Right forelimb (tissue), 1 donor: ENCODE measurements around the gene TPI1.
A peak's percentile ranks its signal among the peaks of the same experiment; 100 is the strongest.

Source experiments
- DNase-seq: peaks from one replicate; pipeline ENCODE4 v3.0.0-alpha.2; 2018

Gene TPI1

DNA sequence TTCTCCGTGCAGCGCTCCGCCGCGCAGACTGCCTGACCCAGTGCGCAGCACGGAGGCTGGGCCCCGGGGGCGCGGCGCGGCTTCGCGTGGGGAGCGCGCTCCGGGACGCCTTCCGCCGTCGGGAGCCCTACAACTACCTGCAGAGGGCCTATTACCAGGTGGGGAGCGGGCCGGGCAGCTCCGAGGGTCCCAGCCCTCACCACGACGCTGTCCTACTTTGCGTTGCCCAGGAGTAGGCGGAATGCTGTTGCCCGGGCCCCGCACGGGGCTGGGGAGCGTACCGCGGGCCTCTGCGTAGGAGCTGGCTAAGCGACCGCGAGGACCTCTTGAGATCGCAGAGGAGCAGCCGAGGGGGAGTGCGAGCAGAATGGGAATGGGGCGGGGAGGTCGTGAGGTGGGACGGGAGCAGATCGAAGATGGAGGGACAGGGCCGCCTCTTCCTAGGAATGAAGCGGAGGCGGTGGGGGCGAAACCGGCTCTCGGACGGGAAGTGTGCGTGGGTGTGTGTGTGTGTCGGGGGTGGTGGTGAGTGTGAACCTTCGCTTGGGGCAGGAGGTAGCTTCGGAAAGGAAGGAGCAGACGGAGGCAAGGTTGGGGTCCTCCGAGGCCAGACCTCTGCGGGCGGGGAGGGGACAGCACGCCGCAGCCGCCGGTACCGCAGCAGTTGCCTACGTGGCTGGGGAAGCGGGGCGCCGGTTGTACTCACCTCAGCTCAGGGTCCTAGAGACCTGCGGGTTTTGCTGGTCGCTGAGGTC lies 38.4 kb upstream of the TPI1 start:
- DNase-seq: peak; percentile 81

DNA sequence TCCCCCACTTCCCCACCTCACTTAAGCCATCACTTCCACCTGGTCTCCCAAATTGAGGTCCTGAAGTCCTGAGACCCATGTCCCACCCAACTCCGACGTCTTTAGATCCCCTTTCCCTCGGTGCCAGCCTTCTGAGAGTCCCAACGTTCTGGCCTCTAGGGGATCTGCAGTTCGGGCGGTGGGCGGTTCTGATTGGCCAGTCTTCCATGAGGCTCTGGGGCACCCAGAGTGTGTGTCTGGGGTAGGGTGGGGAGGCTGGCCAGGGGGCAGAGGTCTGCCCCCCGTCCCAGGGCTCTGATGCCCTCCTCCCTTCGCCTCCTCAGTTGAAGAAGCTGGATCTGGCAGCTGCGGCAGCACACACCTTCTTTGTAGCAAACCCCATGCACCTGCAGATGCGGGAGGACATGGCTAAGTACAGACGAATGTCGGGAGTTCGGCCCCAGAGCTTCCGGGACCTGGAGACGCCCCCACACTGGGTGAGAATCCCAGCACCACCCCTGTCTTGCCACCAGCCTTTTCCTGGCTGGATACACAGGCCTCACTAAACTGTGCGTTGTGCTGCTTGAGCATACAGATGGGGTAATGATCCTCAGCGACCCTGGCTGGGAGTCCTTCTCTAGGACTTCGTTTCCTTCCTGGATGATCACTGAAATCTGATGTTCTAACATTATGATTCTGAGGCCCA lies 37.7 kb upstream of the TPI1 start:
- DNase-seq: no peak

DNA sequence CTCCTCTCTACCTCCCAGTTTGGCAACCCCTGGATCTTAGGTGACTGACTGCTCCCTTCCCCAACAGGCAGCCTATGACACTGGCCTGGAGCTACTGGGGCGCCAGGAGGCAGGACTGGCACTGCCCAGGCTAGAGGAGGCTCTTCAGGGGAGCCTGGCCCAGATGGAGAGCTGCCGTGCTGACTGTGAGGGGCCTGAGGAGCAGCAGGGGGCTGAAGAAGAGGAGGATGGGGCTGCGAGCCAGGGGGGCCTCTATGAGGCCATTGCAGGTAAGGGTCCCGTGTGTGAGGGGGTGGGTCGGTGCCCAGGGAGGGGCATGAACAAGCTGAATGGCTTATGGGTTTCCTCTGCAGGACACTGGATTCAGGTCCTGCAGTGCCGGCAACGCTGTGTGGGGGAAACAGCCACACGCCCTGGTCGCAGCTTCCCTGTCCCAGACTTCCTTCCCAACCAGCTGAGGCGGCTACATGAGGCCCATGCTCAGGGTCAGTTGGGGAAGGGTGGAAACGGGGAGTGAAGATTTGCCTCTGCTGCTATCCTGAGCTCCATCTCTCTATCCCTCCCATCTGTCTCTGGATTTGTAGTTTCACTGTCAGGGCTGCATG lies 36.9 kb upstream of the TPI1 start:
- no peak for DNase-seq

- DNase-seq: no peak
Observed at GRCh38 chr12:6830999-6831398, 36.3 kb upstream of the TPI1 start.

- DNase-seq: no peak
Observed at GRCh38 chr12:6831450-6831995, 35.8 kb upstream of the TPI1 start.

DNA sequence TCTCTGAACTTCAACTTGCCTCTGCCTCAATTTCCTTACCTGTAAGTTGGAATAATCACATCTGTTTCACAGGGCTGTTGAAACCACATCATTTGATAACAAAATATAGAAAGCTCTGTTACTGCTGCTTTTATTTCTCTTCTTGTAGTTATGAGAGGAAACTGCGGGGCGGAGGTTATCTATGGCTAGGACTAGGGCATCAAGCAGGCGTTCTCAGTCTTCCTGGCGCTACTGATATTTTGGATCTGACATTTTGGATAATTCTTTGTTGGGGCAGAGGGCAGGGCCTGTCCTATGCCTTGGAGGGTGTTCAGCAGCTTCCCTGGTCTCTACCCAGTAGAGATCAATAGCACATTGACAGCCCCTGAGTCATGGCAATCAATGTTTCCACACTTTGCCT lies 35.2 kb upstream of the TPI1 start:
- DNase-seq: no peak

GRCh38 chr12:6833189-6833890 lies 34.0 kb upstream of the TPI1 start:
- no peak for DNase-seq

DNA sequence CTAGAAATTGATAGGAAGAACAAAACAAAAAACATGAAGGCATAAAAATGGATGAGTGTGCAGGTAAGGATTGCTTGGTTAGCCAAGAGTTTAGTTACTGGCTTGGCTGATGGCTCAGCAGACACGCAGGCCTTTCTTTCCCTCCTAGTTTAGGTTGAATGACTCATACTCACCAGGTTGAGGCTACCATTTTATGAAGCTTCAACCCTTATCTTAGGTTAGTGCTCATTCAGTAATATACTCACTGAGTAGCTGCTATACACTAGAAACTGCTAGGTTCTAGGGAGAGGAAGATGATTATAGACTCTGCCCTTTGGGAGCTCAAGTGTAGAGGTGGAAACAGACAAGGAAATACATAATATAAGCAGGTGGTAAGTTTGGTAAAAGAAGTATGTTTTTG lies 33.1 kb upstream of the TPI1 start:
- no peak for DNase-seq

DNA sequence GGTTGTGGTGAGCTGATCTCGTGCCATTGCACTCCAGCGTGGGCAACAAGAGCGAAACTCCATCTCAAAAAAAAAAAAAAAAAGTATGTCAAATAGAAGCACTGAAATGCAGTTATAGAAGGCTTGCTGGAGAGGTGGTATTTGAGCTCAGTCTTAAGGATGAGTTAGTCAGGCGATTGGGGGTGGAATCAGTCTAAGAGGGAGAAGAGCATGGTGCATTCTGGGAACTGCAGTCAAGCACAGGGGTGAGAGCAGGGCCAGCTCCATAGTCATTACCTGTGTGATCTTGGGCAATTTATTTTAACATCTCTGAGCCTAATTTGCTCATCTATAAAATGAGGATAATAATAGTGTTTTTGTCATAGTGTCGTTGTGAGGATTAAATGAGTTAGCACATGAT lies 32.5 kb upstream of the TPI1 start:
- no peak for DNase-seq

DNA sequence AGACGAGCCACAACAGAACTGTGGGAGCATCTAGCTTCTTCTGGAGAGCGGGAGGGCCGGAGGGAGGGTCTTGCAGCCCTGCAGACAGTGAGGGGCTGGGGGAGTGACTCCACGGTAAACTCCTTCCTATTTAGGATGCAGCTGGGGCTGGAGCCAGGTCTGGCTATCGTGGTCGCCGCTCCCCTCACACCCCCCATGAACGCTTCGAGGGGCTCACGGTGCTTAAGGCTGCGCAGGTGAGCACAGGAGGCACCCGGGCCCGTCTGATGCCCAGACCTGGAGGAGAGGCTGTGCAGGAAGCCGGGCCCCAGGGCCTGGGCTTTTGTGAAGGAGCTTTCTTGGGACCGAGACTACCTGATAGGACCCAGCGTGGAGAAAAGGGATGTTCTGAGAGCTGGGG lies 30.5 kb upstream of the TPI1 start:
- no peak for DNase-seq

GRCh38 chr12:6837370-6838060 lies 29.8 kb upstream of the TPI1 start:
- DNase-seq: no peak

- no peak for DNase-seq
Observed at GRCh38 chr12:6838854-6839253, 28.5 kb upstream of the TPI1 start.

GRCh38 chr12:6839482-6840201 lies 27.7 kb upstream of the TPI1 start:
- DNase-seq: peak; percentile 54

DNA sequence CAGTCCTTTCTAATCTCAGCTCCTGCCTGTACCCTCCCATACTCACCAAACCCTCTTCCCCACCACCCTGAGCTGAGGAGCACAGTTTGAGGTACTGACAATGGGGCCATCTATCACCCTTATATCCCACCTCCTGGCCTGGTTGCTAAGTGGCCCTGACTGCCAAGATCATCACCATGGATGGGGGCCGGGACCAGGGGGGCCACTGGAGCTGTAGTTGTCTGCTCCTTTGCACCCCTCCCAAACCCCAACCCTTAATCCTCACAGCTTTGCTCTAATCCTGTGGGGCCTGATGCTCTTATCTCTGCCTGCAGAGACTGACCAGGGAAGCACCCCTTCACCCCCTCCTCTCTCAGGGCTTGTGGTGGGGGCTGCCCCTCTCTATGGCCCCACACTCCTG lies 27.0 kb upstream of the TPI1 start:
- no peak for DNase-seq

GRCh38 chr12:6840761-6841515 lies 26.4 kb upstream of the TPI1 start, which contains the start of gene GNB3:
Gene GNB3 (plus strand): TSS chr12:6840925. CDS start chr12:6841288, 363 bp downstream.
- no peak for DNase-seq

GRCh38 chr12:6842075-6842474 lies 25.3 kb upstream of the TPI1 start:
- DNase-seq: no peak

GRCh38 chr12:6843118-6843902 lies 24.0 kb upstream of the TPI1 start:
- no peak for DNase-seq

DNA sequence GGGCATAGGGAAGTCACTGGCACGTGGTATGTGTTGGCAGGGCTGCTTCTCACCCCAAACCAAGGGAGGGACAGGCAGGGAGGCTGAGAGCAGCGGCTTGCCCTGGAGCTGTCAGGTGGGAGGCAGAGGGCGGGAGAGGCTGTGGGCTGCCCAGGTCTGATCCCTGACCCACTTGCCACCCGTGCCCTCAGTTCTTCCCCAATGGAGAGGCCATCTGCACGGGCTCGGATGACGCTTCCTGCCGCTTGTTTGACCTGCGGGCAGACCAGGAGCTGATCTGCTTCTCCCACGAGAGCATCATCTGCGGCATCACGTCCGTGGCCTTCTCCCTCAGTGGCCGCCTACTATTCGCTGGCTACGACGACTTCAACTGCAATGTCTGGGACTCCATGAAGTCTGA lies 21.9 kb upstream of the TPI1 start:
- no peak for DNase-seq

DNA sequence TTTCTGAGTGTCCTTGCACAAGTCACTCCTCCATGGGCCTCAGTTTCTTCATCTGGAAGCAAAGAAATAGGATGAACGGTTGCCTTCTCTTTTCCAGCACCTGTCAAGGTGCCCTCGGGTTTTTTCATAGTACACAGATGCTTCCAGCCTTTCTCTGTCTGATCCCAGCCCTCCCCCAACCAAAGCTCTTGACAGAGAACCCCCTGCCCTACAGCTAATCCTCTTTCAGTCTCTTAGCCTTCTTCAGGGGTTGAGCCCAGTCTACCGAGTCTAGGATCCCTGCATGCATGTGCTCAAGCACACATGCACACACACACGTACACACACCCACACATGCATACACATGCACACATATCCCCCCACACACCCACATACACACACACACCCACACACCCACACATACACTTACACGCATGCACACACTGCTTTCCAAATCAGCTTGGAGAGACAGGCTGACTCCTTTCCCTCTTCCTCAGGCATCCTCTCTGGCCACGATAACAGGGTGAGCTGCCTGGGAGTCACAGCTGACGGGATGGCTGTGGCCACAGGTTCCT lies 20.9 kb upstream of the TPI1 start:
- DNase-seq: no peak

GRCh38 chr12:6847676-6848075 lies 19.7 kb upstream of the TPI1 start:
- no peak for DNase-seq
